ENCODE measurements around the gene SRSF9.

SRSF9 gene

GRCh38 chr12:120437735-120438494 lies 31.6 kb downstream of the SRSF9 start, which contains the start of gene COX6A1:
Gene COX6A1 (plus strand): TSS chr12:120438113. CDS start chr12:120438127, 14 bp downstream.
- no peak for TF ChIP-seq CTCF (IDR thresholded peaks at IDR 0.05)

GRCh38 chr12:120432772-120433525 lies 36.6 kb downstream of the SRSF9 start:
- TF ChIP-seq CTCF (IDR thresholded peaks at IDR 0.05): no peak

- no peak for TF ChIP-seq CTCF (IDR thresholded peaks at IDR 0.05)
Observed at GRCh38 chr12:120429368-120429767, 40.2 kb downstream of the SRSF9 start.

- TF ChIP-seq CTCF (IDR thresholded peaks at IDR 0.05): no peak
Observed at GRCh38 chr12:120428597-120429229, 40.8 kb downstream of the SRSF9 start.

- no peak for TF ChIP-seq CTCF (IDR thresholded peaks at IDR 0.05)
Observed at GRCh38 chr12:120425797-120426196, 43.8 kb downstream of the SRSF9 start.

GRCh38 chr12:120422892-120423456 lies 46.6 kb downstream of the SRSF9 start:
- TF ChIP-seq CTCF (IDR thresholded peaks at IDR 0.05): no peak

GRCh38 chr12:120421701-120422100 lies 47.8 kb downstream of the SRSF9 start:
- TF ChIP-seq CTCF (IDR thresholded peaks at IDR 0.05): no peak
